Skeletal muscle tissue (tissue), 4 donors: ENCODE results near the gene ITIH5. TPM values are rescaled to one million over a fixed set of nuclear protein-coding genes. Genes with fewer than 3 reads are reported as not detected.
A peak's percentile ranks its signal among the peaks of the same experiment; 100 is the strongest.

Source experiments
- H3K27ac ChIP-seq: one replicate; pipeline ENCODE4 v1.7.0; 2013; ENCODE audit warnings: mild to moderate bottlenecking, low read depth, low read length, inconsistent platforms
- H3K27me3 ChIP-seq, 3 donors: one replicate each; pipeline ENCODE4 v1.7.0; 2013; ENCODE audit warnings: low read length in 3 of 3; ENCODE audit not compliant: control insufficient read depth in 3 of 3, insufficient read depth in 3 of 3
- H3K36me3 ChIP-seq, 3 donors: one replicate each; pipeline ENCODE4 v1.7.0; 2013; ENCODE audit warnings: low read length in 3 of 3; ENCODE audit not compliant: control insufficient read depth in 3 of 3, insufficient read depth in 3 of 3
- H3K4me1 ChIP-seq, 3 donors: one replicate each; pipeline ENCODE4 v1.7.0; 2013; ENCODE audit warnings: low read length in 3 of 3, mild to moderate bottlenecking in 3 of 3; ENCODE audit not compliant: control insufficient read depth in 3 of 3, insufficient read depth in 3 of 3
- H3K4me3 ChIP-seq, 3 donors: one replicate each; pipeline ENCODE4 v1.7.0; 2013; ENCODE audit warnings: low read length in 3 of 3
- H3K9ac ChIP-seq, 3 donors: one replicate each; pipeline ENCODE4 v1.7.0; 2013; ENCODE audit warnings: low read length in 3 of 3, mild to moderate bottlenecking in 3 of 3, moderate library complexity in 2 of 3, low read depth in 1 of 3
- H3K9me3 ChIP-seq, 3 donors: one replicate each; pipeline ENCODE4 v1.7.0; 2013; ENCODE audit warnings: low read length in 3 of 3; ENCODE audit not compliant: control insufficient read depth in 3 of 3
- total RNA-seq: library from RNA; depleted of rRNA; stranded (reverse); fragments of >200 nt; gene quantifications from one replicate; pipeline ENCODE4 v1.2.3, GENCODE V29; 2014
- donor health status: Osteomylitis.

The ITIH5 gene
- total RNA-seq, 1 donor from 2014 or later = 37.1 TPM

- H3K4me3 ChIP-seq = peak overlapping the region in 2 of 3 donors; percentile 14 to 48
- H3K9ac ChIP-seq = peak overlapping the region in 2 of 3 donors; percentile 28 to 35
- H3K9me3 ChIP-seq = no peaks in the 10 kb centered on the region
- peak overlapping the region; percentile 66 for H3K27ac ChIP-seq
- no peaks in the 10 kb centered on the region for H3K27me3 ChIP-seq
- H3K36me3 ChIP-seq = no peaks in the 10 kb centered on the region
- H3K4me1 ChIP-seq = peaks cover 26 to 28% (median 27%) of the 10 kb centered on the region in 3 donors
These were observed 105.4 kb downstream of the ITIH5 start for GRCh38 chr10:7561216-7561893.

- H3K27ac ChIP-seq = no peak overlapping the region
- no peaks in the 10 kb centered on the region for H3K9me3 ChIP-seq
- no peaks in the 10 kb centered on the region for H3K36me3 ChIP-seq
- peaks cover 26 to 28% (median 27%) of the 10 kb centered on the region in 3 donors for H3K4me1 ChIP-seq
- no peak overlapping the region for H3K9ac ChIP-seq
- H3K27me3 ChIP-seq = no peaks in the 10 kb centered on the region
- H3K4me3 ChIP-seq = no peak overlapping the region
These were observed 106.2 kb downstream of the ITIH5 start for GRCh38 chr10:7560519-7560918.

GRCh38 chr10:7559386-7559785 is 107.4 kb downstream of the ITIH5 start:
- no peaks in the 10 kb centered on the region for H3K27me3 ChIP-seq
- no peaks in the 10 kb centered on the region for H3K36me3 ChIP-seq
- H3K4me3 ChIP-seq = no peak overlapping the region
- H3K4me1 ChIP-seq = peaks cover 26 to 28% (median 27%) of the 10 kb centered on the region in 3 donors
- H3K9ac ChIP-seq = no peak overlapping the region
- H3K9me3 ChIP-seq = no peaks in the 10 kb centered on the region
- H3K27ac ChIP-seq = no peak overlapping the region

GRCh38 chr10:7558036-7558435 is 108.7 kb downstream of the ITIH5 start:
- Histone ChIP-seq H3K27ac (no peak overlapping the region), H3K36me3 (no peaks in the 10 kb centered on the region), H3K4me1 (peaks cover 17 to 22% (median 19%) of the 10 kb centered on the region in 3 donors), H3K4me3 (no peak overlapping the region), H3K27me3 (peaks cover 0 to 2% (median 0%) of the 10 kb centered on the region in 3 donors), H3K9ac (no peak overlapping the region), H3K9me3 (no peaks in the 10 kb centered on the region)

GRCh38 chr10:7553531-7553930 is 113.2 kb downstream of the ITIH5 start:
- Histone ChIP-seq H3K4me3 (no peak overlapping the region), H3K4me1 (peaks cover 7 to 11% (median 8%) of the 10 kb centered on the region in 3 donors), H3K36me3 (no peaks in the 10 kb centered on the region), H3K9me3 (no peaks in the 10 kb centered on the region), H3K27ac (no peak overlapping the region), H3K27me3 (peaks cover 0 to 11% (median 0%) of the 10 kb centered on the region in 3 donors), H3K9ac (no peak overlapping the region)

GRCh38 chr10:7551950-7552716 is 114.6 kb downstream of the ITIH5 start:
- Histone ChIP-seq H3K9me3 (no peaks in the 10 kb centered on the region), H3K36me3 (no peaks in the 10 kb centered on the region), H3K4me3 (no peak overlapping the region), H3K9ac (peak overlapping the region in 1 of 3 donors; percentile 50), H3K4me1 (peaks cover 8 to 16% (median 13%) of the 10 kb centered on the region in 3 donors), H3K27me3 (peaks cover 0 to 11% (median 0%) of the 10 kb centered on the region in 3 donors), H3K27ac (peak overlapping the region; percentile 18)

GRCh38 chr10:7551289-7551688 is 115.5 kb downstream of the ITIH5 start:
- Histone ChIP-seq H3K36me3 (no peaks in the 10 kb centered on the region), H3K27ac (peak overlapping the region; percentile 18), H3K4me1 (peaks cover 8 to 17% (median 15%) of the 10 kb centered on the region in 3 donors), H3K27me3 (peaks cover 0 to 11% (median 0%) of the 10 kb centered on the region in 3 donors), H3K4me3 (no peak overlapping the region), H3K9me3 (no peaks in the 10 kb centered on the region), H3K9ac (peak overlapping the region in 1 of 3 donors; percentile 50)

GRCh38 chr10:7550013-7550412 is 116.8 kb downstream of the ITIH5 start:
- Histone ChIP-seq H3K36me3 (no peaks in the 10 kb centered on the region), H3K9me3 (no peaks in the 10 kb centered on the region), H3K27ac (no peak overlapping the region), H3K4me3 (no peak overlapping the region), H3K27me3 (peaks cover 0 to 11% (median 0%) of the 10 kb centered on the region in 3 donors), H3K4me1 (peaks cover 8 to 20% (median 18%) of the 10 kb centered on the region in 3 donors), H3K9ac (no peak overlapping the region)

- Histone ChIP-seq H3K27me3 (peaks cover 0 to 9% (median 0%) of the 10 kb centered on the region in 3 donors), H3K9ac (no peak overlapping the region), H3K36me3 (no peaks in the 10 kb centered on the region), H3K27ac (peak overlapping the region; percentile 55), H3K9me3 (no peaks in the 10 kb centered on the region), H3K4me1 (peaks cover 8 to 20% (median 20%) of the 10 kb centered on the region in 3 donors), H3K4me3 (no peak overlapping the region)
These were observed 118.9 kb downstream of the ITIH5 start for GRCh38 chr10:7547829-7548228.

GRCh38 chr10:7547206-7547605 is 119.6 kb downstream of the ITIH5 start:
- H3K9me3 ChIP-seq = no peaks in the 10 kb centered on the region
- no peaks in the 10 kb centered on the region for H3K36me3 ChIP-seq
- peaks cover 0 to 9% (median 0%) of the 10 kb centered on the region in 3 donors for H3K27me3 ChIP-seq
- H3K27ac ChIP-seq = peak overlapping the region; percentile 55
- H3K4me1 ChIP-seq = peaks cover 8 to 20% (median 20%) of the 10 kb centered on the region in 3 donors
- no peak overlapping the region for H3K4me3 ChIP-seq
- no peak overlapping the region for H3K9ac ChIP-seq
